Measurements from ENCODE around the gene ZNF764.
"Not testable (repeated sequence)": the region's sequence is repeated elsewhere in the genome, so short reads cannot be mapped to it uniquely, and the experiment has no call there.

GRCh38 chr16:30590869-30591268, 32.7 kb upstream of the ZNF764 start:
- TF ChIP-seq EZH2, CTCF, EZH2phosphoT487 (IDR thresholded peaks at IDR 0.05): not testable (repeated sequence)
